Mesodermal cell (in vitro differentiated cells): Measurements from ENCODE around the gene PSMG4.

Source experiments
- H3K27ac ChIP-seq: 2 replicates; pipeline ENCODE4 v1.7.0; 2013; ENCODE audit warnings: mild to moderate bottlenecking, low read depth, low read length, moderate library complexity; ENCODE audit not compliant: severe bottlenecking
- H3K36me3 ChIP-seq: 2 replicates; pipeline ENCODE4 v1.7.1; 2013; ENCODE audit warnings: mild to moderate bottlenecking, low read length, moderate library complexity; ENCODE audit not compliant: control insufficient read depth, insufficient read depth
- H3K4me1 ChIP-seq: one replicate; pipeline ENCODE4 v1.7.1; 2013; ENCODE audit warnings: mild to moderate bottlenecking, low read length; ENCODE audit not compliant: insufficient read depth, control insufficient read depth, poor library complexity, severe bottlenecking
- H3K4me3 ChIP-seq: 2 replicates; pipeline ENCODE4 v1.7.0; 2013; ENCODE audit warnings: low read length, control low read depth, mild to moderate bottlenecking; ENCODE audit not compliant: insufficient read depth, poor library complexity, severe bottlenecking; ENCODE audit errors: extremely low read depth
- H3K9me3 ChIP-seq: 2 replicates; pipeline ENCODE4 v1.7.1; 2013; ENCODE audit warnings: mild to moderate bottlenecking, low read length, moderate library complexity; ENCODE audit not compliant: control insufficient read depth
- WGBS, 2 experiments: methylation state at CpG; one replicate each; pipeline ENCODE4 v1.1.5; 2013; ENCODE audit warnings: missing lambda C conversion rate in 2 of 2; ENCODE audit not compliant: insufficient coverage in 2 of 2; 5-methylcytosine and 5-hydroxymethylcytosine counted together

PSMG4 gene

GRCh38 chr6:3311826-3312225 lies 53.1 kb downstream of the PSMG4 start:
- H3K27ac ChIP-seq, result no peak overlapping the region
- H3K9me3 ChIP-seq, result no peaks in the 10 kb centered on the region
- H3K4me3 ChIP-seq, result no peak overlapping the region
- H3K36me3 ChIP-seq, result no peaks in the 10 kb centered on the region
- H3K4me1 ChIP-seq, result no peaks in the 10 kb centered on the region
- 79 to 92% methylated on average over 5 to 6 of the region's 6 CpGs for WGBS, 2 experiments

- Histone ChIP-seq H3K27ac (no peak overlapping the region), H3K4me1 (no peaks in the 10 kb centered on the region), H3K9me3 (no peaks in the 10 kb centered on the region), H3K36me3 (no peaks in the 10 kb centered on the region), H3K4me3 (no peak overlapping the region)
- WGBS, 2 experiments, result 84 to 88% methylated on average over 9 to 10 of the region's 11 CpGs
Measured at GRCh38 chr6:3312604-3313231, 54.0 kb downstream of the PSMG4 start.

- Histone ChIP-seq H3K4me1 (no peaks in the 10 kb centered on the region), H3K27ac (no peak overlapping the region), H3K4me3 (no peak overlapping the region), H3K36me3 (no peaks in the 10 kb centered on the region), H3K9me3 (no peaks in the 10 kb centered on the region)
- 94% methylated on average over 3 to 5 of the region's 7 CpGs for WGBS, 2 experiments
Measured at GRCh38 chr6:3314176-3314575, 55.4 kb downstream of the PSMG4 start.

- Histone ChIP-seq H3K4me3 (no peak overlapping the region), H3K36me3 (no peaks in the 10 kb centered on the region), H3K4me1 (no peaks in the 10 kb centered on the region), H3K27ac (no peak overlapping the region), H3K9me3 (no peaks in the 10 kb centered on the region)
- 93 to 95% methylated on average over 17 to 20 of the region's 20 CpGs for WGBS, 2 experiments
Measured at GRCh38 chr6:3314621-3315467, 56.1 kb downstream of the PSMG4 start.

- no peaks in the 10 kb centered on the region for H3K4me1 ChIP-seq
- 71 to 79% methylated on average over 6 to 7 of the region's 8 CpGs for WGBS, 2 experiments
- H3K4me3 ChIP-seq, result no peak overlapping the region
- H3K36me3 ChIP-seq, result no peaks in the 10 kb centered on the region
- H3K27ac ChIP-seq, result no peak overlapping the region
- no peaks in the 10 kb centered on the region for H3K9me3 ChIP-seq
Measured at GRCh38 chr6:3315841-3316240, 57.1 kb downstream of the PSMG4 start.

- Histone ChIP-seq H3K36me3 (no peaks in the 10 kb centered on the region), H3K9me3 (no peaks in the 10 kb centered on the region), H3K27ac (no peak overlapping the region), H3K4me1 (no peaks in the 10 kb centered on the region), H3K4me3 (no peak overlapping the region)
- 96 to 98% methylated on average over 8 to 9 of the region's 9 CpGs for WGBS, 2 experiments
Measured at GRCh38 chr6:3316331-3316730, 57.6 kb downstream of the PSMG4 start.

GRCh38 chr6:3316818-3317217 lies 58.1 kb downstream of the PSMG4 start:
- Histone ChIP-seq H3K36me3 (no peaks in the 10 kb centered on the region), H3K9me3 (no peaks in the 10 kb centered on the region), H3K4me3 (no peak overlapping the region), H3K4me1 (no peaks in the 10 kb centered on the region), H3K27ac (no peak overlapping the region)
- WGBS, 2 experiments, result 90 to 97% methylated on average over 5 to 6 of the region's 8 CpGs
